HEK293T (cell line): ENCODE results near the gene UCHL3.

Source experiments
- ARNT ChIP-seq: fragments of 450-650 bp; IDR thresholded peaks from 2 replicates; pipeline ENCODE4 v1.6.1; 2017; ENCODE audit warnings: mild to moderate bottlenecking
- BHLHE40 ChIP-seq: fragments of 450-650 bp; IDR thresholded peaks from 2 replicates; pipeline ENCODE4 v1.6.1; 2016; ENCODE audit warnings: mild to moderate bottlenecking, moderate library complexity, borderline replicate concordance
- ELF4 ChIP-seq: fragments of 450-650 bp; IDR thresholded peaks from 2 replicates; pipeline ENCODE4 v1.6.1; 2017; ENCODE audit warnings: antibody characterized with exemption
- FOXA1 ChIP-seq: fragments of 450-650 bp; IDR thresholded peaks from 2 replicates; pipeline ENCODE4 v1.6.1; 2016; ENCODE audit warnings: mild to moderate bottlenecking
- FOXK2 ChIP-seq: fragments of 450-650 bp; IDR thresholded peaks from 2 replicates; pipeline ENCODE4 v1.6.1; 2016; ENCODE audit warnings: mild to moderate bottlenecking
- FOXM1 ChIP-seq: fragments of 450-650 bp; IDR thresholded peaks from 2 replicates; pipeline ENCODE4 v1.6.1; 2017; ENCODE audit warnings: mild to moderate bottlenecking, borderline replicate concordance
- LEF1 ChIP-seq: fragments of 450-650 bp; IDR thresholded peaks from 2 replicates; pipeline ENCODE4 v1.6.1; 2017; ENCODE audit warnings: mild to moderate bottlenecking, borderline replicate concordance
- NFRKB ChIP-seq: fragments of 450-650 bp; IDR thresholded peaks from 2 replicates; pipeline ENCODE4 v1.6.1; 2016; ENCODE audit warnings: mild to moderate bottlenecking, moderate library complexity
- PKNOX1 ChIP-seq: fragments of 450-650 bp; IDR thresholded peaks from 2 replicates; pipeline ENCODE4 v1.6.1; 2016
- SP1 ChIP-seq: fragments of 450-650 bp; IDR thresholded peaks from 2 replicates; pipeline ENCODE4 v1.6.1; 2017
- SUZ12 ChIP-seq: fragments of 450-650 bp; IDR thresholded peaks from 2 replicates; pipeline ENCODE4 v1.6.1; 2016; ENCODE audit warnings: mild to moderate bottlenecking
- TARDBP ChIP-seq: fragments of 450-650 bp; IDR thresholded peaks from 2 replicates; pipeline ENCODE4 v1.6.1; 2016
- ZNF384 ChIP-seq: fragments of 450-650 bp; IDR thresholded peaks from 2 replicates; pipeline ENCODE4 v1.6.1; 2016

- TF ChIP-seq TARDBP (no peak), FOXM1 (no peak), ZNF384 (no peak), LEF1 (no peak), FOXK2 (no peak), BHLHE40 (no peak), ELF4 (no peak), ARNT (no peak), SP1 (no peak), NFRKB (no peak), FOXA1 (no peak), SUZ12 (no peak), PKNOX1 (no peak)
These were observed 35.6 kb downstream of the UCHL3 start for GRCh38 chr13:75585153-75585552.
